NCI-H146 (cell line): ENCODE data around the gene OPCML.
A peak's percentile ranks its signal among the peaks of the same experiment; 100 is the strongest.

Experiments used
- DNase-seq: peaks from one replicate; lab custom pipeline; 2025; lab: John Stamatoyannopoulos, UW

The OPCML gene

DNA sequence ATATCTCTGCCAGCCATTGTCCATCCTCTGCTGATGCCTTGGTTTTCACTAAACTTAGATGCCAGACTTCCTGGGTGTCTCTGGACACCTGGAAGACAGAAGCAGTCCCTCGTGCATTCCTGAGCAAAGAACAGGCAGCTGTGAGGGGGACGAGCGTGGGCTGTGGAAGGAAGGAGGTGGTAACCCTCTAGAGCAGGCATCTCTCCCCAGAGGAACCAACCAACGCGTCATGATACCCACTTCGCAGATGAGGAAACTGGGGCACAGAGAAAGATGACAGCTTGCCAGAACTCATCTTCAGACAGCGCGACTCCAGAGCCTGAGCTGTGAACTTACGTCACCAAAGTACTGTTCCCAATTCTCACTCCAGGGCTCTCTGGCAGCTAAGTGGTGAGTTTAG lies 123.4 kb downstream of the OPCML start:
- no peak for DNase-seq

DNA sequence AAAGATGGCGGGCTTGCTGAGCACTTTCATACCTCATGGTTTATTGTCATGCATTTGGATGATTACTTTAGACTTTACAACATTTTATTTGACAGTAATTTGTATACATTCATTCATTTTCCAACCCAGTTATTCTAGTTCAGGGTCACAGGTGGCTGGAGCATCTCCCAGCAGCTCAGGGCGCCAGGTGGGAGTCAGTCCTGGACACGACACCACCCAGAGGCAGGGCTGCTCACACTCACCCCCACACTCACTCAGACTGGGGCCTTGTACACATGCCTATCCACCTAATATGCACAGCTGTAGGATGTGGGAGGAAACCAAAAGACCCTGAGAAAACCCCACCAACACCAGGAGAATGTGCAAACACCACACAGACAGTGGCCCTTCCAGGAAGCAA lies 123.9 kb downstream of the OPCML start:
- DNase-seq, result no peak

DNA sequence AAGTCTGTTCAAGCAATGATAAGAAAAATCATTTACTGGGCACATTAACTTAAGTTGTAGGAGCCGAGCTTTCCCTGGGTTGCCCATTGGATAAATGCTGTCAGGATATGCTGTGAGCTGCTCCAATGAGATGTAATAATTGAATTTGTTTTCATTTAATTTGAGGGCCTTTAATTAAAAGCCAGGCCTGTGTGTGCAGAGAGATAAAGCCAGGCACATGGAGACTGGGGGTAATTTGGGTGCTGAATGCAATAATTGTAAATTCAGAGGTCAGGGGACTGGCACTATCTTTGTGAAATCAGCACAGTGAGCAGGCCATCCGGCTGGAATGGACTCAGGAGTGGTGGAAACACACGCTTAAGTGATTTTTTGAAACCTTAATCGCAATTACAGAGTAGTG lies 125.8 kb downstream of the OPCML start:
- no peak for DNase-seq

DNA sequence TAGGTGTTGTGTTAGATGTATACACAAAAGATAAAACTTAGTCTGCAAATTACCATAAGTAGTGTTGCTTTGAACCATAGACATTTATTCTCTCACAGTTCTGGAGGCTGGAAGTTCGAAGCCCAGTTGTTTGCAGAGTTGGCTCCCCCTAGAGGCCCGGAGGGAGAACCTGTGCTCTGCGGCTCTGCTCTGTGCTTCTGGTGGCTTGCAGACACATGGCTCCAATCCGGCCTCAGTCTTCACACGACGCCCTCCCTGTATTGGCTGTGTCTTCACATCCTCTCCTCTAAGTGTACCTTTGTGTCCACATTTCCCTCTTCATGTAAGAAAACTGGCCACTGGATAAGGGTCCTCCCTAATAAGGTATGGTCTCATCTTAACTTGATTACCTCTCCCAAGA lies 128.4 kb downstream of the OPCML start:
- no peak for DNase-seq

DNA sequence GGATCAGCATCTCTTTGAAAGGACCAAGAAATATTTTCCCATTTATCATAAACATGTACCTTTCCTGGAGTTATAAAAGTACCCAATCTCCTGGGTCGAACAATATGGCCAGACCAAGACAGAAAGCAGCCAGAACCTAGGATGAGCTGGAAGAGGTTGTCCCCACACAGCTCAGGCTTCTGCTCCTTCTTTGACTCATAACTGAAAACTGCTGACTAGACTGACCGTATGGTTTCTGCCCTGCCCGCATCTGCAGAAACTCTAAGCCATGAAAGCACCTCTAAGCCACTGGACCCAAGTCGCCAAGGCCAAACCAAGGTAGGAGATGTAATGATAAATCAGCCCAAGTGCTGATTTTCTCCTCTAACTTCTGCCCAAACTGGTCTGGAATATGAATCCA lies 129.8 kb downstream of the OPCML start:
- DNase-seq, result no peak

DNA sequence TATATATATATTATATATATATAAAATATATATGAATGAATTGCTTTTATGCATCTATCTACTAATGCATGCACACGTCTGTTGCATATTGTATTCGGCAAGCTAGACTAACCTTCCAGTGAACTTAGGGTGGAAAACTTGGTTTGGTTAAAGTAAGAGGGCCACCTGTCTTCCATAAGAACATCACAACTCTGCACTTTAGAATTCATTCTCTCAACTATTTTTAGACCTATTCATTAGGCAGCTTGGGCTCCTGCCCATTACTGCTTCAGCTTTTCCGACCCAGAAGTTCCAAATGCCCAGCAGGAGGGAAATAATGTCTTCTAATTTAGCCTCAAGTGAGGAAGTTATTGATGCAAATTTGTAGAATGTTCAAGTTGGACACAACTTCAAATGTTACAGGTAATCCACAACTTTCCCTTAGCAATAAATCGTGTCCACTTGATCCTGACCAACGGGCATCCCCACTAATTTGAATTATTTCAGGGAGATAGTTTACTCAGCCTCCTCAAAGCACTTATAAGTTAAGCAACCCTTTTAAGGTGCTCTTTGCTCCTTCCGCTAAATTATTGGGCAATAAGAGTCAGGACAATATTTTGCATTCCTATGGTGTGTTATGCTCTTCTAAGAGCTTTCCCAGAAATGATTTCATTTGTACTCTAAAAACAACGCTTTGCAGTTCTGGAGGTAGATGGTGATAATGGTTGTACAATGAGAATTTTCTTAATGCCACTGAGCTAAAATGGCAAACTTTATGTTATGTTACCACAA lies 132.3 kb downstream of the OPCML start:
- no peak for DNase-seq

DNA sequence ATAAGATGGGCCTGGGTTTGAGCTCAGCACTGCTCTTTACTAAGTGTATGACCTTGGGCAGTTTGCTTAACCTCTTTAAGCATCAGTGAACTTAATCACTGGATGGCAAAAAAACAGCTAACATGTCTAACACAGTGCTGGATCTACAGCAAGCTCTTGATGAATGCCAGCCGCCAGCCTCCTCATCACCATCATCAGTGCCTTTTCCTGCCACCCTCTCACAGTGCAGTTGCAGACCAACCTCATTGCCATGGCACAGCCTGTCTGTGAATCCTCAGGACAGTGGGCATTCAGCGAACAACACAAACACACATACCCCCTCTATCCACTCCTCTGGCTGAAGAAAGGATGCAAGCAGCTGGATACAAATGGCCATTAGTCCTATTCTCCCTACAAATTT lies 133.0 kb downstream of the OPCML start:
- no peak for DNase-seq

DNA sequence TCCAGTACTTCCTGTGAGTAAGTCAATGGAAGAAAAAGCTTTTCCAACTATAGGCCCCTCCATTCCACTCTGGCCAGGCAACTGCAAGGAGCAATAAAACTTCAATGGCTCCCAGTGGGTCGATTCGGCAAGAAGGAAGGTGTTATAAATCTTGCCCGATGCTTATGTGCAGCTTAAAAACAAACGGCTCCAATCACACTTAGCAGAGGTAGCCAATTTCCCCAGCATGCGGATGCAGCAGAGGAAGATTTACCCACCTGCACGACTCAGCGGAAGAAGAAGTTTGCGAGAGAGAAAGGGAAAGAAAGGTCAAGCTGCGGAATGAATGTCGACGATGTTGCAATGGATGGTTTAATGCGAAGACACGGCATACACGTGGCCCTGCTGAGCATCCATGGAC lies 141.5 kb downstream of the OPCML start:
- DNase-seq, result no peak

DNA sequence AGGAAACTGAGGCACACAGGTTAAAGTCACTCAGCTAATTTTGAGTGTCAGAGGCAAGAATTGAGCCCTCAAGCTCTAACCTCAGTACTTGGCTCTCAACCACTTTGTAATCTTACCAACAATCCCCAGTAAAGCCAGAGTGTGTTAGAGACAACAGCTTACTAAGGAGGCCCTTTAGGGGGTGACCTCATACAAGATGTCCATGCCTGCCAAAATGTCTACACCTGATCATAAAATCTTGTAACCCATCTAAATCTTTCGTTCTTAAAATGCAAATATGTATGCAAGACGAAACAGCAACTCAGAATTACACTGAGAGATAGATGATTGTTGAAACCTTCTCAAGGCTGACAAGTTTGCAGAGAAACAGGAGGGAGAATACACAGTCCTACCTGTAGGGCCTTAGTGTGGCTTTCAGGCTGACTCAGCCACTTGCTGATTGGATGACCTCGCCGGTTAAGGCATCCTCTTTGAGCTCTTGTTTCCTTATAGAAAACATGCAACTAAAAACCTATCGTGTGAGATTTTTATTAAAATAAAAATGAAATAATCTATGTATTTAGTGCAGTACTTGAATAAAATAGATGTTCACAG lies 143.2 kb downstream of the OPCML start:
- no peak for DNase-seq

DNA sequence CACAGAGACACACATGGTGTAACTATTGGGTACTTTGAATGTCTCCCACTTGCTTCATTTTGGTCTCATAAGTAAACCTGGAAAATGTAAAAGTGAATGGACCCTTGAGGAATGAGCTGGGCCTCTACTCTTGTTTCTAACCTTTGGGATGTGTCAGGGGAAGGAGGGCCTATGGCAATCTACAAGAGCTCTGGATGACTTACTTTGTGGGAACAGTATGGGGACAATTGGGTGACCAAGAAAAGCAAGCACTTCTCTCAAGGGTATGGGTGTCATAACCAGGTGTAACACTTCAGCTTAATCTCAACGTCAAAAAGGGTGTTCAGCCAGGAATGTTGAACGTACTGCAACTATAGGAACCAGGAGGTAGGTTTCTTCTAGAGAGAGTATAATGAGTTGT lies 144.0 kb downstream of the OPCML start:
- no peak for DNase-seq

DNA sequence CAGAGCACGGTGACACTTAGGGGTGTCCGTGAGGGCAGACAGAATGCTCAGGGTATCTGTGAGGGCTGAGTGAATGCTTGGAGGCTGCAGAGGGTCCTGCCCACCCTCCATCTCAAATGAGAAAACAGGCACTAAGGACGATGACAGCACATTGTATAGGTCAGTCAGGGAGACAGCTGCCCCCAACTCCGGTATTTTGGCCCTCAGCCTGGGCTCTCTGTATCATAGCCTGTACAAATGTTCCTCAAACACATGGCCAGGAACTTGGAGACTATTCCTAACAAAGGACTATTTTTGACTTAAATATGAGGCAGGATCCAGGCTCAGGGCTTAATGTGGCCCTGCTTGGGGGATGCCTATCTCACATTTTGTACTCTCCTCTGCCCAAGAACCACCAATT lies 145.4 kb downstream of the OPCML start:
- no peak for DNase-seq

DNA sequence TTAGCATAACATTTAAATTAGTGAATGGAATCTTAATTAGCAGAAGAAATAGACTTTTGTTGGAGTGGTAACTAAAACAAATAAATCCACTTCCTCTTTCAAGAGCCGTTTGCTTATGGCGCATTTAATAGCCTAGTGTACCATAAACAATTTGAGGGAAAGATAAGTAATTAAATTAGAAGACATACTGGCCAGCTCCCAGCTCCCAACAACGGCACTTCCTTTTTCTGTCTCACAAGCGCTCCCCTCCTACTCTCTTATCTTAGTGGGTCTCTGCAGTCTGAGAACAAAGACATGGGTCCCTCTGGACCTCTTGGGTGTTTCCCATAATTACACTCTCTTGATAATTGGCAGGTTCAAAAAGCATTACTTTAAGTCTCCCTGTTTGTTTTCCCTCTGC lies 146.0 kb downstream of the OPCML start:
- peak; percentile 40 for DNase-seq

DNA sequence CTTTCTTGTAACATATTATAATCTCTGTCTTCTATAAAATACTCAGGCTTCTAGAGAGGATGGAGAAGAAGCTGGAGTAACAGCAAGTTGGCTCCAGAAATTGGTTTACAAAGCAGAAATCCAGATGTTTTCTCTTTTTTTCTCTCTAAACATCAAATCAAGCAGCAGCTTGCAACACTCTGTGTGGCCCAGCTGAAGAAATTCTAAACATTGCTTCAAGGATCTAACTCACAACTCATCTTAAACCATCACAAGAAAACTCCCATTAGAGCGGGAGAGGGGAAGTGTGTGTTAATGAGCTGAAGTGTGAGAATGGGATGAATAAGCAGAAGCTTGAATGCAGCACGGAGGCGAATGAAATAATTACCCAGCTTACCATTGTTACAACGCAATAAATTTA lies 146.5 kb downstream of the OPCML start:
- DNase-seq, result no peak

DNA sequence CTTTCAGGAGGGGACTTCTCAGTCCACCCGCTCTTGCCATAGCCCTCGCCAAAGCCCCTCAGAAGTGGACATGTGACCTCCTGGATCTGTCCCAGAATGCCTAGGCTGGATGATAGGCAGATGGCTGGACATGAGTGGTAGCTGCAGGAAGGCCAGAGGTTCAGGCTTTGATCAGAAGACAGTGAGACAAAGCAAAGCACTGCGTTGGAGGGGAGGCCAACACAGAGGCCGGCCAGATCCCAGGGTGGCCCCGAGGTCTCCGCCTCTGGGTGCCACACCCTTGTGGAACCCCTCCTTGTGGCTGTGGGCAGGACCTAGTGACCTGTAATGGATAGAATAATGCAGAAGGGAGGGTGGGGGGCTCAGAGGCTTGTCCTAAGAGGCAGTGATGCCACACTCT lies 147.6 kb downstream of the OPCML start:
- no peak for DNase-seq

DNA sequence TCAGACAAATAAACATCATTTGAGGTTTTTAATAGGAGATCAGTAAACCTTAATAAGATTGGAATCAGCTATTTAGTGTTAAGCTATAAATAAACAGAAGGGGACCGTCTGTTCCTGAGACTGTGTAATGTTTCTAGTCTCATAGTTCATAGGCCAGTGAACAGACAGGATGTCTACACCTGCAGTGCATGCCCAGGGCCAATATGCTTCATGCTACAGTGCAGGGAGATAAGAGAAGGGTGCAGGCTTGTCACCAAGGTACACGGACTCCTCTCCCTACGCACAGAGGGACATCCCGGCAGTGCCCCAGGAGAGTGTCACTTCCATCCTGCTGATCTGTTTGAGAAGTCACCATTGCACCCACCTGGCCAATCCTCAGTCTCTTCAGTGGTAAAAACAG lies 148.6 kb downstream of the OPCML start:
- DNase-seq, result no peak

DNA sequence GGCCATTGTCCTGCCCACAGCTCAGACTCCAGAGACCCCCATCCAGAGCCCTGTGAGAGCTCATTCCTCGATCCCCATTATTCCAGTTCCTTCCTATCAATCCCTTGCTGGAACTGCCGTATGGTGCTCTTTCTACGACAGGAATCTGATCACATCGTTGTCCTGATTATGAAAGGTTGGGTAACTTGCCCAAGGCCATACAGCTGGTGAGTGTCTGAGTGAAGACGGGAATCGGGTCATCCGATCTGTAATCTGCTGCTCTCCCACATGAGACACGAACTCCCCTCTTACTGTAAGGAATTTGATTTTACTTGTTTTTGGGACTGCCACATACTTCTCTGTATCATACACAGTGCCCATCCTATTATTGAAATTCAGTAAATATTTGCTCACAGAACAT lies 149.1 kb downstream of the OPCML start:
- DNase-seq, result no peak

DNA sequence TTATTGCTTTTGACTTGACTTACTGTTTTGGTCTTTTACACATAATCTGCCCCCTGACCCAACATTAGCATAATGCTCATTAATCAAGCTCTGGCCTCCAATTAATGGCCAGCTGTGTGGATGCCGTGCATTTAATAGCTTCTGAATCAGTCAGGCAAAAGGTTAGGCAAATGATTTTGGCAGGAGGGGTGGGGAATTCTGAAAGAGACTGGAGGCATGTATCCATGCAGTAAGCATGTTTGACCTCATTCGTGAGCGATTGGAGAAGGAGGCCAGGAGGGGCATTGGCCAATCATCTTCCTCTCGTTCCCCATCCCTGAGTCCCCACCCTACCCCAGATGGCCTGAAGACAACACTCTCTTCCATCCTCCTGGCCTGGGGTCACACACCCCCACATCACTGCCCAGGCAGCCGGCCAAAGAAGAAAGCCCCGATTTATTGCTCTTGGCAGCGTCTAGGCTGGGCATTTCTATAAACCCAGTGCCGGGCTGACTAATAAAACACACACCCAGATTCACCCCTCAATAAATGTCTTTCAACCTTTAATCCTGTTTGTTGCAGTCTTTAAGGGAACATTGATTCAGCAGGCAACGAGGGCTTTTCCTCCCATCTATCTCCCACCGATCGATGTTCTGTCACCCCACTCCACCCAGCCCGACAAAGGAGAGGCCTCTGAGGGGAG lies 150.0 kb downstream of the OPCML start:
- DNase-seq, result no peak

DNA sequence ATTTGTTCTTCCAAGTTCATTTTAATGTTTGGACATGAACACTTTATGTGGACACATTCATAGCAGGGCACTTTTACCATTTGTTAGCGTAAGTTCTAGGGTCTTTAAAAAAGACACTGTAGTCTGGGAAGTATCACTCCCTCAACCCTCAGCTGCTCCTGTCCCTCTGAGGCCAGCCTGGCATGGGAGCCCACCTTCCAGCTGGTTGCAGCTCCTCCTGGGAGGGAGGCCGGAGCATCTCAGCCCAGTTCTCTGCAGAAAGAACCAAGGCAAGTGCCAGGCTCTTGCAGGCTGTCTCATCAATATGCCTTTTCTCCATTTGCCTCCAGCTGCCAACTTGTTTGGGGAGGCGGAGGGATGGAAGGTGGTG lies 150.6 kb downstream of the OPCML start:
- DNase-seq, result no peak

DNA sequence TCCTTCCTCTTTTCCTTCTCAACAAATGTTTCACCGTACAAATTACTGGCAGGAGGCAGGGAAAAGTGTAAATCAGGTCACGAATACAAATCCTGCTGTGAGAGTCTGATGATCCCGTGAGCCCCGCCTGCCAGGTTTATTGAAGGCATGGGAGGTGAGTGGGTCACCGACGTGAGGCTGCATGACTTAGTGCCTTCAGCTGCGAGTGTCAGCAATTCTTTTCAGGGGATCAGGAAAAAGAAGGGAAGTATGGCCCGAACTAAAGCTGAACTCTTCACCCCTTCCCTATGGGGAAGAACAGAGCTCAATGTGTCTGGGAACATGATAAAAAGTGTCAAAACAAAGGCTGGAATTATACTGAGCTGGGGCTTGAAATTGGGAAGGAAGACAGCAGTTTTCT lies 166.2 kb downstream of the OPCML start:
- no peak for DNase-seq

DNA sequence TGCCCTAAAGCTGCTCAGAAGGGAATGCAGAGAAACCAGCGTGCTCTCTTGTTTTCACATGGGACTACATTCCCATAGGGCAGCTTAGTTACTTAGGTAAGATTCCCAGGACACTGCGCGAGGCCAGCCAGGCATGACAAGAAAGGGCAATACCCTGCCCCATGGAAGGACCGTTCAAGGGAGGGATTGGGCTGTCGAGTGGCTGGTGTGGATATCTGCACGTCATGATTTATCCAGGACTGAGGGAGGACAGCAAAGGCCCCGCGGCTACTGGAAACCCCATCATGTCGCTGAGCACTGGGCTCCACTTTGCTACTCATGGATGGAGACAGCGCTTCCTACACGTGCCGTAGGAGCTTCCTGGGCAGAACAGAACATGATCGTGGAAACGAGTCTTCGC lies 169.4 kb downstream of the OPCML start:
- DNase-seq, result no peak

DNA sequence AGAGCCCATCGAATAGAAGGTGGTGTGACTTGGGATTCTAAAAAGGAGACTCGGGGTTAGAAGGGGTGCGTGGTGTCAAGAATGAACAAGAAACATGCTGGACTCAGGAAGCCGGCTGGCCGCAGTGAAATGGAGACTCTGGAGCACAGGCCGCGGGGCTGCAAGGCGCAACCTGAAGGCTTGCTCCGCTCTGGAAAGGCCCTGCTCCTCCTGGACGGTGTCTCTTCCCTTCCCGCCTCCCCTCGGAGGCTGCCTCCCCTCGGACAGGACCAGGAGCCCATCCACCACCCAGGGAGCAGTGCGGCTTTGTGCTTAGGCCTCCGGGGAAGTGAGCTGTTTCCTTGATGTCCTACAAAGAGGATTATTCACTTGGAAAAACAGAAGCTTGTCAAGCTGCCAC lies 170.1 kb downstream of the OPCML start:
- no peak for DNase-seq

DNA sequence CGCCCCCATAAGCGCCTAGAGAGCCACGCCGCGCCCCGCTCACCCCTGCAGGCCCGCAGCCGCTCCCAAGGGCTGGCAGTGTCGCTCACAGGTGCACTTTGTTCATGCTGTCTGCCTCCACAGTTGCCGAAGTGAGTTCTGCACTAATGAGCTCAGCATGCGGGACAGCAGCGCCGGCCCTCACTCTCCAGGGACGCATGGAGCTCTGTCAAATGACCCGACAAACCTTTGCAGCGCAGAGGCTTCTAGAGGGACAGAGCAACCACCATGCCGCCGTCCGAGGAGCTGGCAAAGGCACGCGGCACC lies 170.7 kb downstream of the OPCML start:
- DNase-seq, result no peak

DNA sequence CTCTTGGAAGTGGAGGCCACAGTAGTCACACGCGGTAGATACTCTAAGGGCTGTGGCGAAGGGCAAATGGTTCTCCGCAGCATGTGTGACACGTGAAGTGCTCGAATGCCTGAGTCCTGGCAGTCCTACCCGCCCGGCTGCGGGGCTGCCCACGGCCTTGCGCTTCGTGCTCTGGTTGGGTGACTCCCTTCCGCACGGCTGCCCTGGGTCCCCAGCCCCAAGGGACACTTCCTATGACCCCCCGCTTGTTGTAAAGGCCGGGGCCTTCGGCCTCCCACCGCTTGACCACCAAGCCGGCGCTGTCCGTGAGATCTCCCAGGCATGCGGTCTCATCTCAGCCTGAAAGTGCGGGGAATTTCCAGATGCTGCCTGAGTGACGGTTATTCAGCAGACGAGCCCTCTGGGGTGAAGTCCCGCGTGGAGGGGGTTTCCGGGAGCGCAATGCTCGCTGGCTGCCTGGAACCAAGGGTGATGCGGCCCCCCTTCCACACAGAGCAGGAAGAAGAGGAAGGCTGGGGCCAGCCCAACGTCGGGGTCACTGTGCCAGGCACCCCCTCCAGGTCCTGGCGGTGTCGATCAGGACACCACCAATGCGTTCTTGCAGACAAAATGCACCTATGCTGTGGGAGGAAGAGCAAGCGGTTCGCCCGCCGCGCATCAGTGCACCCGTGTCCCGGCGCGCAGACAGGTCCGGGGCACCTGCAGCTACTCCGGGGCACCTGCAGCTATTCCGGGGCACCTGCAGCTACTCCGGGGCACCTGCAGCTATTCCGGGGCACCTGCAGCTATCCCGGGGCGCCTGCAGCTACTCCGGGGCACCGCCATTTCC lies 171.2 kb downstream of the OPCML start:
- DNase-seq, result no peak
